Fibroblast of the aortic adventitia (primary cell): ENCODE results near the gene CNTN5. TPM values are rescaled to one million over a fixed set of nuclear protein-coding genes. Genes with fewer than 3 reads are reported as not detected.

Experiments
- DNase-seq: peaks from one replicate; pipeline ENCODE4 v3.0.0-alpha.2; 2010; ENCODE audit warnings: low read depth
- H3K4me3 ChIP-seq: 2 replicates; pipeline ENCODE4 v1.5.1; 2011; ENCODE audit warnings: low read depth, mild to moderate bottlenecking, control low read depth, low read length, moderate library complexity
- CTCF ChIP-seq: IDR thresholded peaks from 2 replicates; pipeline ENCODE4 v1.5.1; 2011; ENCODE audit warnings: mild to moderate bottlenecking, low read length, control low read depth, inconsistent platforms; ENCODE audit not compliant: insufficient read depth
- total RNA-seq: library from RNA; depleted of rRNA; stranded (reverse); fragments of >200 nt; gene quantifications from 2 replicates; pipeline ENCODE4 v1.2.3, GENCODE V29; 2012; ENCODE audit warnings: low replicate concordance

The CNTN5 gene
- total RNA-seq, 1 donor = 0.90 TPM

DNA sequence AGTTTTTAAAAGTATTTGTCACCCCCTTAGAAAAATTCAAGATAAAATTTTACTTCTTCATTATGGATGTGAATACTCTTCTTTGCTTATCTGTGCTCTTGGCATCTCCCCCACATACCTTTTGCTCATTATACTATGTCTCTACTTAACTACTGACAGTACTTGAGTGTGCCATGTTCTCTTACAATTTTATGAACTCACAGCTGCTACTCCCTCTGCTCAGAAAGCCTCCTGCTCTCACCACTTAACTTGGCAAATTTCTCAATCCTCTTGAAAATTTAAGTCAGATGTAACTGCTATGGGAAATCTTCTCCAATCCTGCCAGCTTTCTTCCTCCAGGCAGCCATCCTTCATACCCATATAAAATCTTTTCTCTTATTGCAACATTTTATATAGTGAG lies 163.4 kb downstream of the CNTN5 start:
- TF ChIP-seq CTCF = no peak
- H3K4me3 ChIP-seq = no peak overlapping the region
- DNase-seq = no peak

GRCh38 chr11:99188221-99188620 lies 167.5 kb downstream of the CNTN5 start:
- no peak overlapping the region for H3K4me3 ChIP-seq
- no peak for DNase-seq
- TF ChIP-seq CTCF = no peak

GRCh38 chr11:99192716-99193115 lies 172.0 kb downstream of the CNTN5 start:
- no peak for TF ChIP-seq CTCF
- H3K4me3 ChIP-seq = no peak overlapping the region
- DNase-seq = no peak

DNA sequence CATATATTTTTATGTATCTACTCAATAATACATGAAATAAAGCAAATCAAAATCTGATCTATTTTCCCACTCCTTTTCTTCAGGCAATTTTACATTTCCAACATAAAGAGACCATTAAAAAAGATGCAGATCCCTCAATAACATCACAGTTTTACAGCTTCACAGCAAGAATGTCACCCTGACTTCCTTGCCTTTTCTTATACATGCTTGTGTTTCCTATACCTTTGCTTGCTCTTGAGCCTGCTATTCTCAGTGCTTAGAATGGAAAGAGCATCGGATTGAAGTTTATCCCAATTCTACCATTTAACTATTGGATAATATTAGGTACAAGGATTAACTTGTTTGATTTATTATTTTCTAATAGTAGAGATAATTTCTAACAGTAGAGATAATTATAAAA lies 176.7 kb downstream of the CNTN5 start:
- no peak for TF ChIP-seq CTCF
- no peak for DNase-seq
- H3K4me3 ChIP-seq = no peak overlapping the region

GRCh38 chr11:99198215-99198614 lies 177.5 kb downstream of the CNTN5 start:
- no peak overlapping the region for H3K4me3 ChIP-seq
- no peak for TF ChIP-seq CTCF
- DNase-seq = no peak

DNA sequence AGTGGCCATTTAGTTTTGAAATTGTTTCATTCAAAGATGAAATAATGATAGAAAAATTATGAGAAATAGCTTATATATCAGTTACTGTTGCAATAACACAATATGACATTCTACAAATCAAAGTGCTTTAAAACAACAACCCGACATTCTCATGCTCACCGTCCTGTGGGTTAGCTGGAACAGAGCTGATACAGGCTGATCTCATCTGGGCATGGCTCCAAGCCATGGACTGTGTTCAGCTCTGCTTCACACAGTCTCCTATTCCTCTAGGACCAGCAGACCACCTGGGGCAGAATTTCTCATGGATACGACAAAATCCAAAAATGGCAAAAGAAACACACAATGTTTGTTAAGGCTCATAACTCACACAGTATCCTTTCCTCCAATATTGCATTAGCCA lies 178.6 kb downstream of the CNTN5 start:
- DNase-seq = no peak
- no peak overlapping the region for H3K4me3 ChIP-seq
- TF ChIP-seq CTCF = no peak

DNA sequence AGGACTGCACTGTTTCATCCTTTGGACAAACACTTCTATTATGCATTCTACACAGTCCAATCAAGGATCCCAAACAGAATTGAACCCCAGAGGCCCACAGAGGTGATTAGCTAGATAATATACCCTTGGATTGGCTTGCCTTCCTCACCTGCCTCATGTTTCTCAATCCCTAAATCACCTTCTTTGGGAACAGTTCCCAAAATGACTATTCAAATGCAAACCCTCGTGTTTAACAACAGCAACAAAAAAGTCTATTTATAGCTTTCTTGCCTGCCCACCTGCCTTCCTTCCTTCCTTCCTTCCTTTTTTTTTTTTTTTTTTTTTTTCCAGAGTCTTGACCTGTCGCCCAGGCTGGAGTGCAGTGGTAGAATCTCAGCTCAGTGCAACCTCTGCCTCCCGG lies 180.0 kb downstream of the CNTN5 start:
- no peak overlapping the region for H3K4me3 ChIP-seq
- DNase-seq = no peak
- TF ChIP-seq CTCF = no peak
